OCI-LY3 (cell line): Measurements from ENCODE around the gene DPP10.

Experiments used
- H2AFZ ChIP-seq: fragments of 200-600, 300-600 bp; shearing (Covaris generic); 2 replicates; pipeline ENCODE4 v1.6.0; 2014; ENCODE audit warnings: antibody characterized with exemption, low read depth, low read length
- H3K27ac ChIP-seq: fragments of 200-600, 300-600 bp; sonication (generic); 2 replicates; pipeline ENCODE4 v1.5.1; 2014; ENCODE audit warnings: mild to moderate bottlenecking, low read length, moderate library complexity, mixed read lengths
- H3K27me3 ChIP-seq: fragments of 200-600, 300-600 bp; sonication (generic); 2 replicates; pipeline ENCODE4 v1.6.1; 2014; ENCODE audit warnings: low read depth, low read length, mixed read lengths
- H3K36me3 ChIP-seq: fragments of 200-600, 300-600 bp; sonication (generic); replicated peaks from 2 replicates; pipeline ENCODE3; 2014; ENCODE audit warnings: low read depth, low read length, mixed read lengths
- H3K4me1 ChIP-seq: fragments of 300-600, 200-600 bp; sonication (generic); 2 replicates; pipeline ENCODE4 v1.6.1; 2014; ENCODE audit warnings: low read length, mixed read lengths
- H3K4me2 ChIP-seq: fragments of 200-600, 300-600 bp; sonication (generic); 2 replicates; pipeline ENCODE4 v1.6.1; 2014; ENCODE audit warnings: low read length, mixed read lengths
- H3K4me3 ChIP-seq: fragments of 300-600, 200-600 bp; sonication (generic); 2 replicates; pipeline ENCODE4 v1.5.1; 2014; ENCODE audit warnings: antibody characterized with exemption, mild to moderate bottlenecking, low read length, moderate library complexity
- H3K79me2 ChIP-seq: fragments of 300-600, 200-600 bp; shearing (Covaris generic); 2 replicates; pipeline ENCODE4 v1.6.1; 2014; ENCODE audit warnings: mild to moderate bottlenecking, low read length, mixed read lengths
- H3K9ac ChIP-seq: fragments of 300-600, 200-600 bp; shearing (Covaris generic); 2 replicates; pipeline ENCODE4 v1.6.0; 2014; ENCODE audit warnings: mild to moderate bottlenecking, low read length, moderate library complexity
- H3K9me3 ChIP-seq: fragments of 200-600, 300-600 bp; shearing (Covaris generic); 2 replicates; pipeline ENCODE4 v1.6.1; 2014; ENCODE audit warnings: low read length, mixed read lengths; ENCODE audit not compliant: insufficient read depth
- H4K20me1 ChIP-seq: fragments of 200-600, 300-600 bp; sonication (generic); 2 replicates; pipeline ENCODE4 v1.6.1; 2016; ENCODE audit warnings: low read length, mixed read lengths; ENCODE audit not compliant: insufficient read depth
- EZH2phosphoT487 ChIP-seq: fragments of 200-600 bp; shearing (Covaris generic); IDR thresholded peaks from 2 replicates; pipeline ENCODE4 v1.6.1; 2018; ENCODE audit warnings: antibody characterized with exemption, mixed run types, low read depth
- TF ChIP-seq, protein P1 (sequence below): fragments of 200-600, 300-600 bp; sonication (generic); IDR thresholded peaks from 2 replicates; pipeline ENCODE4 v1.5.1; 2014; ENCODE audit warnings: antibody characterized with exemption, low read length, low read depth

DPP10 gene

DNA sequence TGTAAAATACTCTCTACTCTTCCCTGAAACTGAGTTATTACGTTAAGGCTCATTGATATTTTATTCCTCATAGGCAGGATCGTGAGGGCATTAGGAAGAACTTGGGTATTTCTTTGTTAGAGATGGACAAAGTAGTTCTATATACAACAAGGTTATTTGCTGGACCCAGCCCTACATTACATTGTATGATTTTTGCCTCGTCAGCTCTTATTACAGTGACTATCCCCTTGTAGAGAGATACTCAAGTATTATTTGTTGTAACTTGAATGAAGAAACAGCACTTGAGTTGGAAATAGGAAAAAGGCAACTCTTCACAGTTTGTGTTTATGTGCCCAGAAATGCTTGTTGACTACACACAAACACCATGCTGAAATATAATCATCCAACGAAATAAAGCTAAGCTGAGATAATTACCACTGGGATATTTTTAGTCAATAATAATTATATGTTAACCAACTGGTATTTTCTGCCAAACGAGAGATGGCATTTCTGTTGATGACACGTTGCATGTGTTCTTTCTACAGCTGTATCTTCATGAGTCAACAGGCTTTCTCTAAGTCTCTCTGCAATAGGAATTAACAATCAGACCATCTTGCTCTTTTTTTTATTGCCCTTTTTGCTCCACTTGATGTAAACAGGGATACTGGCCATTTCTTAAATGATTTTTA lies 947.6 kb downstream of the DPP10 start:
- H3K4me2 ChIP-seq = no peak overlapping the region
- TF ChIP-seq, protein P1, sequence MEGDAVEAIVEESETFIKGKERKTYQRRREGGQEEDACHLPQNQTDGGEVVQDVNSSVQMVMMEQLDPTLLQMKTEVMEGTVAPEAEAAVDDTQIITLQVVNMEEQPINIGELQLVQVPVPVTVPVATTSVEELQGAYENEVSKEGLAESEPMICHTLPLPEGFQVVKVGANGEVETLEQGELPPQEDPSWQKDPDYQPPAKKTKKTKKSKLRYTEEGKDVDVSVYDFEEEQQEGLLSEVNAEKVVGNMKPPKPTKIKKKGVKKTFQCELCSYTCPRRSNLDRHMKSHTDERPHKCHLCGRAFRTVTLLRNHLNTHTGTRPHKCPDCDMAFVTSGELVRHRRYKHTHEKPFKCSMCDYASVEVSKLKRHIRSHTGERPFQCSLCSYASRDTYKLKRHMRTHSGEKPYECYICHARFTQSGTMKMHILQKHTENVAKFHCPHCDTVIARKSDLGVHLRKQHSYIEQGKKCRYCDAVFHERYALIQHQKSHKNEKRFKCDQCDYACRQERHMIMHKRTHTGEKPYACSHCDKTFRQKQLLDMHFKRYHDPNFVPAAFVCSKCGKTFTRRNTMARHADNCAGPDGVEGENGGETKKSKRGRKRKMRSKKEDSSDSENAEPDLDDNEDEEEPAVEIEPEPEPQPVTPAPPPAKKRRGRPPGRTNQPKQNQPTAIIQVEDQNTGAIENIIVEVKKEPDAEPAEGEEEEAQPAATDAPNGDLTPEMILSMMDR = no peak
- no peak for TF ChIP-seq EZH2phosphoT487
- no peaks in the 10 kb centered on the region for H3K27me3 ChIP-seq
- no peaks in the 10 kb centered on the region for H4K20me1 ChIP-seq
- no peak overlapping the region for H2AFZ ChIP-seq
- no peaks in the 10 kb centered on the region for H3K4me1 ChIP-seq
- no peak overlapping the region for H3K4me3 ChIP-seq
- no peaks in the 10 kb centered on the region for H3K79me2 ChIP-seq
- H3K27ac ChIP-seq = no peak overlapping the region
- H3K9ac ChIP-seq = no peak overlapping the region
- no peaks in the 10 kb centered on the region for H3K36me3 ChIP-seq
- H3K9me3 ChIP-seq = no peaks in the 10 kb centered on the region

DNA sequence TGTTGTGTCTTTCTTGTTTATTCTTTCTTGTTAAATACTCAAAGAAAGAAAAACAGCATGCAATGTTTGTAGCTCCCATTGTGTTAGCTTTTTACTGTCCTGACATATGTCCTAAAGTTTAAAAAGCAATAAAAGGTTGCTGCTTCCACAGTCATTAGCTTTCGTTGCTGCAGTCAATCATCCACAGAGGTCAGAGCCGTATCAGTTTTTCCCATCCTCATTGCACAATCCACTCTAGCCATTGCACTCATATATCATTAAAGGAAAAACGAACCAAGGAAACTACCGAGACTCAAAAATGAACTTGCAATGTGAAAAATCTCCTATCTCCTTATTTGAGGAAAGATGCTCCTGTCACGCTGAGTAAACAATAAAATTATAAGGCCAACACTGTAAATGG lies 954.1 kb downstream of the DPP10 start:
- Histone ChIP-seq H3K36me3 (no peaks in the 10 kb centered on the region), H3K4me1 (no peaks in the 10 kb centered on the region), H3K4me2 (no peak overlapping the region), H3K4me3 (no peak overlapping the region), H3K79me2 (no peaks in the 10 kb centered on the region), H2AFZ (no peak overlapping the region), H4K20me1 (no peaks in the 10 kb centered on the region), H3K27ac (no peak overlapping the region), H3K9ac (no peak overlapping the region), H3K27me3 (no peaks in the 10 kb centered on the region), H3K9me3 (no peaks in the 10 kb centered on the region)
- no peak for TF ChIP-seq EZH2phosphoT487
- TF ChIP-seq, protein P1 = no peak

DNA sequence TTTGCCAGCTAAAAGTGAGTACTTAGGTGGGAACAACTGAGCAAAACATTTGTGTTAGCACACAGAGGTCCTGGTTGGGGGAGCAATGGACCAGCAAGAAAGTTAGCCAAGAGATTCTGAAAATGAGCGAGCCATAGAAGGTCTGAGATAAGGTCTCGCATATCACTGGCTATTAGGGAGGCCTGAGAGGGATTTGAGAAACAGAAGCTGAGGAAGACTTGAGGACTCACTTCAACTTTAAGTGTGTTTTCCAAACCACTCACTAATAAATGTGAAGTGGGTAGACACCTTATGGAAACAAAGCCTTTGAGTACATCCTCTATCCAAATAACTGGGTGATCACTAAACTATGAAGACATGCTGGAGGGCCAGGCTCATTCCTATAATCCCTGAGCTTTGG lies 958.5 kb downstream of the DPP10 start:
- H3K79me2 ChIP-seq = no peaks in the 10 kb centered on the region
- H3K4me2 ChIP-seq = no peak overlapping the region
- TF ChIP-seq EZH2phosphoT487 = no peak
- TF ChIP-seq, protein P1 = no peak
- no peaks in the 10 kb centered on the region for H3K27me3 ChIP-seq
- H3K9me3 ChIP-seq = no peaks in the 10 kb centered on the region
- H3K27ac ChIP-seq = no peak overlapping the region
- no peaks in the 10 kb centered on the region for H3K4me1 ChIP-seq
- no peak overlapping the region for H3K4me3 ChIP-seq
- H3K9ac ChIP-seq = no peak overlapping the region
- no peak overlapping the region for H2AFZ ChIP-seq
- H4K20me1 ChIP-seq = no peaks in the 10 kb centered on the region
- H3K36me3 ChIP-seq = no peaks in the 10 kb centered on the region

DNA sequence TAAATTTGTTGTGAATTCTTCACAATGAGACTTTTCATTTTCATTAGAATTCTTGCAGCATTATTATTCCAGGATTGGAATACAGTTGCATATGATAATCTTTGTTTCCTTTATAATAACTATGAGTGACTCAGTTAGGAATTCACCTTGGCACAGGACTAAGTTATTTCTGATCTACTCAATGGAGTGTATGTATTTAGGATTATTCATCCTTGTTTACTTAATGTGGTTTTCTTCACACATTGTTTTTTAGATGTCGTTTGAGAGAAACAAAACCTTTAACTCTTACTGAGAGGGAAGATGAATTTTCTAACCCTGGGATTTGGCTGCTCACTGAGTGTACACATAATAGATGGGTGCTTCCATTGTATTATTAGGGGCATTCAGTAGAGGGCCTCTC lies 970.1 kb downstream of the DPP10 start:
- Histone ChIP-seq H3K27me3 (no peaks in the 10 kb centered on the region), H3K4me2 (no peak overlapping the region), H3K79me2 (no peaks in the 10 kb centered on the region), H3K27ac (no peak overlapping the region), H2AFZ (no peak overlapping the region), H4K20me1 (no peaks in the 10 kb centered on the region), H3K4me1 (no peaks in the 10 kb centered on the region), H3K36me3 (no peaks in the 10 kb centered on the region), H3K9ac (no peak overlapping the region), H3K4me3 (no peak overlapping the region), H3K9me3 (no peaks in the 10 kb centered on the region)
- TF ChIP-seq, protein P1 = no peak
- TF ChIP-seq EZH2phosphoT487 = no peak
